Measurements from ENCODE around the gene TSPAN13.

DNA sequence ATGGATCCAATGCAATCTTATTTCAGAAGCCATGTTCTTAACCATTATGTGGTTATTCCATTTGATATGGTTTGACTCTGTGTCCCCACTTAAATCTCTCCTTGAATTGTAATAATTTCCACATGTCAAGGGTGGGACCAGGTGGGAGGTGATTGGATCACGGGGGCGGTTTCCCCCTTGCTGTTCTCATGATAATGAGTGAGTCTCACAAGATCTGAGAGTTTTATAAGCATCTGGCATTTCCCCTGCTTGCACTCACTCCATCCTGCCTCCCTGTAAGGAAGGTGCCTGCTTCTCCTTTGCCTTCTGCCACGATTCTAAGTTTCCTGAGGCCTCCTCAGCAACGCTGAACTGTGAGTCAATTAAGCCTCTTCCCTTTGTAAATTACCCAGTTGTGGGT is 32.0 kb upstream of the TSPAN13 start:
- TF ChIP-seq, protein P1, sequence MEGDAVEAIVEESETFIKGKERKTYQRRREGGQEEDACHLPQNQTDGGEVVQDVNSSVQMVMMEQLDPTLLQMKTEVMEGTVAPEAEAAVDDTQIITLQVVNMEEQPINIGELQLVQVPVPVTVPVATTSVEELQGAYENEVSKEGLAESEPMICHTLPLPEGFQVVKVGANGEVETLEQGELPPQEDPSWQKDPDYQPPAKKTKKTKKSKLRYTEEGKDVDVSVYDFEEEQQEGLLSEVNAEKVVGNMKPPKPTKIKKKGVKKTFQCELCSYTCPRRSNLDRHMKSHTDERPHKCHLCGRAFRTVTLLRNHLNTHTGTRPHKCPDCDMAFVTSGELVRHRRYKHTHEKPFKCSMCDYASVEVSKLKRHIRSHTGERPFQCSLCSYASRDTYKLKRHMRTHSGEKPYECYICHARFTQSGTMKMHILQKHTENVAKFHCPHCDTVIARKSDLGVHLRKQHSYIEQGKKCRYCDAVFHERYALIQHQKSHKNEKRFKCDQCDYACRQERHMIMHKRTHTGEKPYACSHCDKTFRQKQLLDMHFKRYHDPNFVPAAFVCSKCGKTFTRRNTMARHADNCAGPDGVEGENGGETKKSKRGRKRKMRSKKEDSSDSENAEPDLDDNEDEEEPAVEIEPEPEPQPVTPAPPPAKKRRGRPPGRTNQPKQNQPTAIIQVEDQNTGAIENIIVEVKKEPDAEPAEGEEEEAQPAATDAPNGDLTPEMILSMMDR (IDR thresholded peaks at IDR 0.05) = no peak
- no peak for TF ChIP-seq EZH2 (IDR thresholded peaks at IDR 0.05; ENCODE audit: borderline replicate concordance, insufficient read depth, low read depth, low read length, poor library complexity, severe bottlenecking)

Measured in B cell (primary cell).